DMS153 treated with DMSO at 0.1 percent for 48 hours (cell line): ENCODE data around the gene SEMA3C.

Experiments
- DNase-seq: peaks from one replicate; lab custom pipeline; 2025; ENCODE audit not compliant: unreplicated experiment; lab: John Stamatoyannopoulos, UW

SEMA3C gene

GRCh38 chr7:80858141-80858903 lies 60.5 kb downstream of the SEMA3C start:
- no peak for DNase-seq

- no peak for DNase-seq
Observed at GRCh38 chr7:80856769-80857168, 62.1 kb downstream of the SEMA3C start.

- DNase-seq: no peak
Observed at GRCh38 chr7:80851896-80852476, 66.9 kb downstream of the SEMA3C start.

- DNase-seq: no peak
Observed at GRCh38 chr7:80848841-80849240, 70.0 kb downstream of the SEMA3C start.

GRCh38 chr7:80847895-80848294 lies 71.0 kb downstream of the SEMA3C start:
- no peak for DNase-seq

- DNase-seq: no peak
Observed at GRCh38 chr7:80847027-80847426, 71.8 kb downstream of the SEMA3C start.

GRCh38 chr7:80844916-80845315 lies 73.9 kb downstream of the SEMA3C start:
- DNase-seq: no peak

- DNase-seq: no peak
Observed at GRCh38 chr7:80843018-80843677, 75.7 kb downstream of the SEMA3C start.

GRCh38 chr7:80842022-80842790 lies 76.6 kb downstream of the SEMA3C start:
- DNase-seq: no peak

- DNase-seq: no peak
Observed at GRCh38 chr7:80841423-80841955, 77.4 kb downstream of the SEMA3C start.

GRCh38 chr7:80840681-80841080 lies 78.2 kb downstream of the SEMA3C start:
- no peak for DNase-seq

- no peak for DNase-seq
Observed at GRCh38 chr7:80839855-80840254, 79.0 kb downstream of the SEMA3C start.

GRCh38 chr7:80838643-80839042 lies 80.2 kb downstream of the SEMA3C start:
- no peak for DNase-seq

- no peak for DNase-seq
Observed at GRCh38 chr7:80837345-80837744, 81.5 kb downstream of the SEMA3C start.

- no peak for DNase-seq
Observed at GRCh38 chr7:80835251-80835650, 83.6 kb downstream of the SEMA3C start.

- DNase-seq: no peak
Observed at GRCh38 chr7:80833289-80834268, 85.3 kb downstream of the SEMA3C start.

GRCh38 chr7:80832006-80832405 lies 86.8 kb downstream of the SEMA3C start:
- no peak for DNase-seq

- DNase-seq: no peak
Observed at GRCh38 chr7:80830584-80831285, 88.1 kb downstream of the SEMA3C start.

GRCh38 chr7:80830010-80830409 lies 88.8 kb downstream of the SEMA3C start:
- DNase-seq: no peak
